Activated CD4-positive, alpha-beta memory T cell treated with anti-CD3 and anti-CD28 coated beads for 36 hours (primary cell): ENCODE results near the gene CREB1. TPM values are rescaled to one million over a fixed set of nuclear protein-coding genes. Genes with fewer than 3 reads are reported as not detected.
"Not testable (repeated sequence)": the region's sequence is repeated elsewhere in the genome, so short reads cannot be mapped to it uniquely, and the experiment has no call there.

Experiments used
- CTCF ChIA-PET: fragments of 350-600 bp; sonication (Branson Sonifier 250); formaldehyde crosslinking; loops from one replicate; lab custom pipeline; 2021; ENCODE audit warnings: antibody characterized with exemption, inconsistent platforms; lab: Charles Lee
- POLR2A ChIA-PET: fragments of 350-600 bp; sonication (Branson Sonifier 250); formaldehyde crosslinking; loops from one replicate; lab custom pipeline; 2021; ENCODE audit warnings: antibody characterized with exemption; lab: Charles Lee
- DNase-seq: peaks from one replicate; pipeline ENCODE4 v3.0.0-alpha.2; 2020
- H3K27ac Mint-ChIP-seq: one replicate; pipeline ENCODE4 v1.8.0; 2021; ENCODE audit warnings: mixed read lengths
- H3K27me3 Mint-ChIP-seq: one replicate; pipeline ENCODE4 v1.8.0; 2021; ENCODE audit warnings: mixed read lengths
- H3K36me3 Mint-ChIP-seq: one replicate; pipeline ENCODE4 v1.8.0; 2021; ENCODE audit warnings: mixed read lengths
- H3K4me1 Mint-ChIP-seq: one replicate; pipeline ENCODE4 v1.8.0; 2021; ENCODE audit warnings: low read depth, mixed read lengths
- H3K4me3 Mint-ChIP-seq: one replicate; pipeline ENCODE4 v1.8.0; 2021; ENCODE audit warnings: mild to moderate bottlenecking, mixed read lengths
- H3K9me3 Mint-ChIP-seq: one replicate; pipeline ENCODE4 v1.8.0; 2021; ENCODE audit warnings: mixed read lengths
- intact Hi-C: fragments of 100-400 bp; cut with micrococcal nuclease; formaldehyde crosslinking; loops from one replicate; pipeline ENCODE4 v1.15.1; 2023
- total RNA-seq, 2 experiments: library from RNA; stranded (reverse); gene quantifications; one replicate each; pipeline ENCODE4 v1.2.3, GENCODE V29; 2021

CREB1 gene
- total RNA-seq, 2 experiments from 2014 or later = 90.7 to 92.2 TPM

GRCh38 chr2:207621501-207622039 is 91.8 kb downstream of the CREB1 start:
- peaks cover 53% of the 10 kb centered on the region for H3K36me3 Mint-ChIP-seq
- intact Hi-C loops = loop anchor here (5.0 to 10.0 kb wide), 3 partner anchors 287 to 1537 kb away; partner anchors contain the start of genes INO80D and KLF7
- ChIA-PET POLR2A (interaction anchor here (1.1 kb wide), 1 partner anchor 92 kb away, joined by 3 read pairs; the partner anchor contains the start of gene CREB1), CTCF (interaction anchor here (0.5 kb wide), 1 partner anchor 17 kb away, joined by 3 read pairs; no protein-coding TSS in a partner anchor)
- H3K4me1 Mint-ChIP-seq = peaks cover 47% of the 10 kb centered on the region
- H3K27ac Mint-ChIP-seq = peak overlapping the region; percentile 50
- H3K27me3 Mint-ChIP-seq = no peaks in the 10 kb centered on the region
- no peak for DNase-seq
- H3K4me3 Mint-ChIP-seq = no peak overlapping the region
- no peaks in the 10 kb centered on the region for H3K9me3 Mint-ChIP-seq

- intact Hi-C loops = loop anchor here (1.0 to 10.0 kb wide), 9 partner anchors 22 to 1540 kb away; partner anchors contain the start of genes CCNYL1, FZD5, INO80D and KLF7
- Mint-ChIP-seq H3K36me3 (peaks cover 37% of the 10 kb centered on the region), H3K9me3 (no peaks in the 10 kb centered on the region), H3K27ac (peak overlapping the region; percentile 84), H3K27me3 (no peaks in the 10 kb centered on the region), H3K4me3 (peak overlapping the region; percentile 83), H3K4me1 (peaks cover 54% of the 10 kb centered on the region)
- POLR2A ChIA-PET = interaction anchor here (0.8 to 3.7 kb wide), 7 partner anchors 87 to 459 kb away, joined by 3 to 38 read pairs (median 7); partner anchors contain the start of genes CCNYL1, CREB1 and PLEKHM3
- DNase-seq = peak; percentile 80
- CTCF ChIA-PET = interaction anchor here (0.6 to 4.2 kb wide), 10 partner anchors 13 to 416 kb away, joined by 3 to 27 read pairs (median 9); partner anchors contain the start of genes CCNYL1, CREB1 and FZD5
These were observed 94.6 kb downstream of the CREB1 start for GRCh38 chr2:207624185-207625013.

GRCh38 chr2:207625014-207625907 is 95.5 kb downstream of the CREB1 start, which contains the start of gene METTL21A:
Gene METTL21A, minus strand, starts transcription at chr2:207625394. Its CDS starts 1,019 bp downstream, at chr2:207624375.
- POLR2A ChIA-PET = interaction anchor here (0.5 to 3.7 kb wide), 12 partner anchors 12 to 460 kb away, joined by 3 to 38 read pairs (median 4); partner anchors contain the start of genes CCNYL1, CREB1, FZD5 and PLEKHM3

DNA sequence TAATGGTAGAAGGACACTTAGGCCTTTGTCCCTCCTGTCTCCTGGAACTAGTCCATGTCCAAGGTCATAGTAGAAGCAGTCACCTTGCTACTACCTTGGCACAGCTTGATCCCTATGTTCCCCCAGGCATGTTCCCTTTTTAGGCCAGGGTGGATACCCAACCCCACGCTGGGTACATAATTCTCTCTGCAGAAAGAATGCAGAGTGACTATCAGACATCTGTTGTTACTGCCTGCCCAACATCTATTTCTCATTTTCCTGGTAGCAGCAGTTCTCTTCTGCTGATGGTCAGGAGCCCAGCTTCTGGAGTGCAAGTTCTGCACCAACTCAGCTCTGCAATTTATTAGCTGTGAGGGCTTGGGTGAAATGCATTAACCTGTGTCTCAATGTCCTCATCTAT is 99.8 kb downstream of the CREB1 start:
- Mint-ChIP-seq H3K4me3 (no peak overlapping the region), H3K27ac (no peak overlapping the region), H3K36me3 (no peaks in the 10 kb centered on the region), H3K9me3 (no peaks in the 10 kb centered on the region), H3K27me3 (no peaks in the 10 kb centered on the region), H3K4me1 (peaks cover 21% of the 10 kb centered on the region)
- no peak for DNase-seq
- ChIA-PET CTCF (no interaction called here), POLR2A (no interaction called here)
- intact Hi-C loops = loop anchor here (10.0 kb wide), 2 partner anchors 295 to 1545 kb away; partner anchors contain the start of gene INO80D

More at GRCh38 chr2:207625014-207625907, 95.5 kb downstream of the CREB1 start, which contains the start of gene METTL21A:
- Mint-ChIP-seq H3K9me3 (no peaks in the 10 kb centered on the region), H3K4me3 (peak within 1 kb of the TSS; percentile 87), H3K27ac (peak within 1 kb of the TSS; percentile 96), H3K36me3 (peaks cover 30% of the 10 kb centered on the region), H3K4me1 (peaks cover 48% of the 10 kb centered on the region), H3K27me3 (no peaks in the 10 kb centered on the region)
- CTCF ChIA-PET = interaction anchor here (0.6 to 4.2 kb wide), 20 partner anchors 9 to 415 kb away, joined by 3 to 27 read pairs (median 5); partner anchors contain the start of genes CCNYL1, CREB1 and FZD5
- DNase-seq = peak; percentile 96
- intact Hi-C loops = loop anchor here (1.0 to 10.0 kb wide), 8 partner anchors 22 to 1540 kb away; partner anchors contain the start of genes CCNYL1, FZD5, INO80D and PIKFYVE

DNA sequence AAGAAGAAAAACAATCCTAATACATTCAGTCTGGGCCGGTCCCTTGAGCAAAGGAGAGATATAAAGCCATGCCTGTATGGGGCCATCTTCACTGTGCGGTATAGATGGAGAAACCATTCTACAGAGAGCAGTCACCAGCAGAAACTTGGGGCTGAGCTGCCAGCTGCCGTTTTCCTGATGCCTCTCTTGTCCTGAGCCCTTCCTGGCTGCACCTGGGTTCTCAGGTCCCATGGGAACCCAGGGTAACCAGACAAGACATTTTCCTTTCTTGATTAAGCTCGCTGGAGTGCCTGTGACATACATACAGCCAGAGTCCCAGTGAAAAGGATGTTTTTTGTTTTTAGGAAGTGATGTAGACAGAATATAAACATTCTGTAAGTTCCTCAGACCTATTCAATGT is 100.7 kb downstream of the CREB1 start:
- Mint-ChIP-seq H3K27ac (no peak overlapping the region), H3K4me3 (no peak overlapping the region), H3K9me3 (no peaks in the 10 kb centered on the region), H3K27me3 (no peaks in the 10 kb centered on the region), H3K4me1 (peaks cover 21% of the 10 kb centered on the region), H3K36me3 (no peaks in the 10 kb centered on the region)
- ChIA-PET POLR2A (no interaction called here), CTCF (no interaction called here)
- intact Hi-C loops = no loop called here
- no peak for DNase-seq

DNA sequence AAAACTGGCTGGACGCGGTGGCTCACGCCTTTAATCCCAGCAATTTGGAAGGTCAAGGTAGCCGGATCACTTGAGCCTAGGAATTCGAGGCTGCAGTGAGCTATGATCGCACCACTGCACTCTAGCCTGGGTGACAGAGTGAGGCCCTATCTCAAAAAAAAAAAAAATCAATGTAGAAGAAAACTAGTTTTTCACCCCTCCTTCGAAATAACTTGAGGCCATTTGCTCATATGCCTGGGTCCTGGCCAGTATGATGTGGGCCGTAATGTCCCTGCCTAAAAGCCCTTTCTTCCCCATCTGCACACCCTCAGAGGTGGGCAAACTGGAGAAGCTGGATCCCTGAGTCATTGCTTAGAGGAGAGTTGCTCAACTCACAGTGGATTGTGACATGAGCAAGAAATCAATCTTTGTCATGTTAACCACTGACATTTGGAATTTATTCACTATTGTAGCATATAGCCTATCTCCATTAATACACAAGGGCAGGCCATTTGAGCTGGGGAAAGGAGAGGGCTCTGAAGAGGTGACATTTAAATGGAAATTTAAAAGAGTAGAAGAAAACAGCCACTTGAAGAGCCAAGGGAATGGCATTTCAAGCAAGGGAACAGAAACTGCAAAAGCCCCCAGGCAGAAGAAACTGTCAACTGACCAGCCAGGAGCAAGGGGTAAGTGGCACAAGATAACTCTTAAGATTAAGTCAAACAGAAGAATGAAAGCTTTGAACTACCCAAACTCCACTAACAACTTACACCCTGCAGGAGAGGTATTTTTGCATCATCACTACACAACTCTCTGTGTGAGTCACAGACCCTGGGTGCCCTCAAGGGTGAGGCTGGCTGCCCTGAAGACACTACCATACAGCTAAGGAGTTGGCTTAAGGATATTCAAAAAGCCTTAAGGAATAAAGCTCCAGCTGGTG is 103.1 kb downstream of the CREB1 start:
- Mint-ChIP-seq H3K4me1 (peaks cover 7% of the 10 kb centered on the region), H3K9me3 (no peaks in the 10 kb centered on the region), H3K27me3 (no peaks in the 10 kb centered on the region), H3K36me3 (no peaks in the 10 kb centered on the region), H3K4me3 (no peak overlapping the region), H3K27ac (no peak overlapping the region)
- peak; percentile 40 for DNase-seq
- POLR2A ChIA-PET = no interaction called here
- CTCF ChIA-PET = interaction anchor here (2.1 kb wide), 1 partner anchor 408 kb away, joined by 9 read pairs; no protein-coding TSS in a partner anchor
- intact Hi-C loops = no loop called here

DNA sequence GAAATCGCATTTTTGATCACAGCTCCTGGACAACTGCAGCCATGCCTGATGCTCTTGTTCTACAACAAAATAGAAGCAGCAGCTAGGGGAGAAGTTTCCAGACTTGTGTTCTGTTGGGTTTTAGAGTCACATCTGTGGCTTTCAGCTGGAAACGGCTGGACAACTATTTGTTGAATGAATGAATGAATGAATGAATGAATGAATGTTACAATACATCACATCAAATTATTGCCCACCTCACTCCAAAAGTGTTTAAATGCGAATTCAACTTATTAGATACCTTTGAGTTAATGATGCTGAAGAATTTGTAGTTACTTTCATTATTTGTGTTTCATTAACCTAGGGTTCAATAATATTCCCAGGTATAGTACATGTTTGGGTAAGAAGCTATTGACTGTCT is 103.9 kb downstream of the CREB1 start:
- no peak overlapping the region for H3K27ac Mint-ChIP-seq
- H3K27me3 Mint-ChIP-seq = no peaks in the 10 kb centered on the region
- no peak overlapping the region for H3K4me3 Mint-ChIP-seq
- no peak for DNase-seq
- CTCF ChIA-PET = interaction anchor here (2.1 kb wide), 1 partner anchor 407 kb away, joined by 9 read pairs; no protein-coding TSS in a partner anchor
- H3K9me3 Mint-ChIP-seq = no peaks in the 10 kb centered on the region
- H3K4me1 Mint-ChIP-seq = peaks cover 7% of the 10 kb centered on the region
- POLR2A ChIA-PET = no interaction called here
- intact Hi-C loops = no loop called here
- no peaks in the 10 kb centered on the region for H3K36me3 Mint-ChIP-seq

- Mint-ChIP-seq H3K9me3 (peaks cover 6% of the 10 kb centered on the region), H3K27ac (no peak overlapping the region), H3K4me3 (no peak overlapping the region), H3K4me1 (peaks cover 7% of the 10 kb centered on the region), H3K27me3 (peaks cover 2% of the 10 kb centered on the region), H3K36me3 (no peaks in the 10 kb centered on the region)
- ChIA-PET POLR2A (no interaction called here), CTCF (interaction anchor here (0.7 kb wide), 1 partner anchor 10 kb away, joined by 3 read pairs; no protein-coding TSS in a partner anchor)
- intact Hi-C loops = no loop called here
- no peak for DNase-seq
These were observed 105.9 kb downstream of the CREB1 start for GRCh38 chr2:207635468-207636200.

- POLR2A ChIA-PET, H3K4me1 Mint-ChIP-seq, H3K4me3 Mint-ChIP-seq, H3K36me3 Mint-ChIP-seq, intact Hi-C loops, DNase-seq, H3K27ac Mint-ChIP-seq: not testable (repeated sequence)
- Mint-ChIP-seq H3K9me3 (peaks cover 11% of the 10 kb centered on the region), H3K27me3 (peaks cover 11% of the 10 kb centered on the region)
- CTCF ChIA-PET = interaction anchor here (0.7 kb wide), 1 partner anchor 18 kb away, joined by 3 read pairs; no protein-coding TSS in a partner anchor
These were observed 109.5 kb downstream of the CREB1 start for GRCh38 chr2:207639288-207639687.

DNA sequence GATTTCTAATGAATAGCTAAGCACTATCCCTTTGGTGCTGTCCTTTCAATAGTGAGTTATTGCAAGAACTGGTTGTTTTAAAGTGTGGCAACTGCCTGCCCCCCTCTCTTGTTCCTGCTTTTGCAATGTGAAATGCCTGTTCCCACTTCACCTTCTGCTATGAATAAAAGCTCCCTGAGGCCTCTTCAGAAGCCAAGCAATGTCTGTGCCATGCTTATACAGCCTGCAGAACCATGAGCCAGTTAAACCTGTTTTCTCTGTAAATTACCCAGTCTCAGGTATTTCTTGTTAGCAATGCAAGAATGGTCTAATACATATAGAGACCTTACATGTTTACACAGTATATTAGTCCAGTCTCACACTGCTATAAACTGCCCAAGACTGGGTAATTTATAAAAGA is 110.4 kb downstream of the CREB1 start:
- H3K27ac Mint-ChIP-seq = no peak overlapping the region
- CTCF ChIA-PET = no interaction called here
- intact Hi-C loops = no loop called here
- peaks cover 6% of the 10 kb centered on the region for H3K36me3 Mint-ChIP-seq
- DNase-seq = no peak
- POLR2A ChIA-PET = no interaction called here
- no peaks in the 10 kb centered on the region for H3K4me1 Mint-ChIP-seq
- H3K27me3 Mint-ChIP-seq = peaks cover 11% of the 10 kb centered on the region
- peaks cover 11% of the 10 kb centered on the region for H3K9me3 Mint-ChIP-seq
- H3K4me3 Mint-ChIP-seq = no peak overlapping the region
